CD4-positive, alpha-beta T cell treated with Interleukin-2 at 100 ng/mL for 4 hours (primary cell): ENCODE results near the gene SEC24C.
"Not testable (repeated sequence)": the region's sequence is repeated elsewhere in the genome, so short reads cannot be mapped to it uniquely, and the experiment has no call there.

Source experiments
- DNase-seq: peaks from one replicate; pipeline ENCODE4 v3.0.0-alpha.2; 2020; ENCODE audit warnings: low spot score

Gene SEC24C

DNA sequence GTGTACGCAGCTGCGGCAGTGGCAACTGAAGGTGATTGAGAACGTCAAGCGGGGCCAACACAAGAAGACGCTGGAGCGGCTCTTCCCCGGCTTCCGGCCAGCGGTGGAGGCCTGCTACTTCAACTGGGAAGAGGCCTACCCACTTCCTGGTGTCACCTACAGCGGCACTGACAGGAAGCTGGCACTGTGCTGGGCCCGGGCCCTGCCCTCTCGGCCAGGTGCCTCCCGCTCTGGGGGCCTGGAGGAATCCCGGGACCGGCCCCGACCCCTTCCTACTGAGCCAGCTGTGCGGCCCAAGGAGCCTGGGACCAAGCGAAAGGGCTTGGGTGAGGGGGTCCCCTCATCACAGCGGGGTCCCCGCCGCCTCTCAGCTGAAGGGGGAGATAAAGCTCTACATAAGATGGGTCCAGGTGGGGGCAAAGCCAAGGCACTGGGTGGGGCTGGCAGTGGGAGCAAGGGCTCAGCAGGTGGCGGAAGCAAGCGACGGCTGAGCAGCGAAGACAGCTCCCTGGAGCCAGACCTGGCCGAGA, 47.8 kb downstream of the SEC24C start:
- no peak for DNase-seq

DNA sequence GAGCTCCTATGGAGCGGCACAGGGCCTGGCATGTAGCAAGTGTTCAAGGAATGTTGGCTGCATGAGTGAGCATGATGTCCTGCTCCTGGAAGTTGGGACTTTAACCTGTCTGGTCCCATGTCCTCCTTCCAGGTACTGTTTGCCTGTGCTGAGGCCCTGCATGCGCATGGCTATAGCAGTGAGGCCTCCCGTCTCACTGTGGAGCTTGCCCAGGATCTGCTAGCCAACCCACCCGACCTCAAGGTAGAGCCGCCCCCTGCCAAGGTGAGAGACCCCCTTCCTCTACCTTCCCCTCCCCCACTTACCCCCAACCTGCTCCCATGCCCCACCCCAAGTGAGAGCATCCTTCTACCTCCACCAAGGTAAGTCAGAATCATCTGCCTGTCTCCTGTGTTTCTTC, 49.3 kb downstream of the SEC24C start:
- DNase-seq = no peak

DNA sequence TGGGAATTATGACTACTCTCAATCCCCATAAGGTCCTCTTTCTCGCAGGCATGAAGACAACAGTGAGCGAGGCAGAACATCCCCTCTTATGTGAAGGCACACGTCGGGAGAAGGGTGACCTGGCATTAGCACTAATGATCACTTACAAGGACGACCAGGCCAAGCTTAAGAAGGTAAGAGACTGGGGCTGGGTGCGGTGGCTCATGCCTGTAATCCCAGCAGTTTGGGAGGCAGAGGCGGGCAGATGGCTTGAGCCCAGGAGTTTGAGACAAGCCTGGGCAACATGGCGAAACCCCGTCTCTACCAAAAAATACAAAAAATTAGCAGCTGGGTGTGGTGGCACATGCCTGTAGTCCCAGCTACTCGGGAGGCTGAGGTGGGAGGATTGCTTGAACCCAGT, 51.3 kb downstream of the SEC24C start:
- DNase-seq = not testable (repeated sequence)

DNA sequence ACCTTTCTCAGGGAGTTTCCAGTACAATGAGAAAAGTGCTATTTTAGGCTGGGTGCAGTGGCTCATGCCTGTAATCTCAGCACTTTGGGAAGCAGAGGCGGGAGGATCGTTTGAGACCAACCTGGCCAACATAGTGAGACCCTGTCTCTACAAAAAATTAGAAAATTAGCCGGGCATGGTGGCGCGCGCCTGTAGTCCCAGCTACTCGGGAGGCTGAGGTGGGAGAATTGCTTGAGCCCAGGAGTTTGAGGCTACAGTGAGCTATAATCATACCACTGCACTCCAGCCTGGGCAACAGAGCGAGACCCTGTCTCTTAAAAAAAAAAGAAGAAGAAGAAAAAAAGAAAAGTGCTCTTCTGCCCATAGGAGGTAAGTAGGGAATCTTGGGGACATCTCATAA, 51.9 kb downstream of the SEC24C start:
- DNase-seq = not testable (repeated sequence)

DNA sequence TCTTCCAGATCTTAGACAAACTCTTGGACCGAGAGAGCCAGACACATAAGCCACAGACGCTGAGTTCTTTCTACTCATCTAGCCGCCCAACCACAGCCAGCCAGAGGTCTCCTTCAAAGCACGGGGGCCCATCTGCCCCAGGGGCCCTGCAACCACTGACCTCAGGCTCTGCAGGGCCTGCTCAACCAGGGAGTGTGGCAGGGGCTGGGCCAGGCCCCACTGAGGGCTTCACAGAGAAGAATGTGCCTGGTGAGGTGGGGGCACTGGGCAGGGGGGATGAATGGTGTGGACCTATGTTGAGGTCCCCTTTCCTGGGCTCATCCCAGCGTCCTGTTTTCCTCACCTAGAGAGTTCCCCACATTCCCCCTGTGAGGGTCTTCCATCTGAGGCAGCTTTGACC, 52.6 kb downstream of the SEC24C start:
- DNase-seq = no peak

DNA sequence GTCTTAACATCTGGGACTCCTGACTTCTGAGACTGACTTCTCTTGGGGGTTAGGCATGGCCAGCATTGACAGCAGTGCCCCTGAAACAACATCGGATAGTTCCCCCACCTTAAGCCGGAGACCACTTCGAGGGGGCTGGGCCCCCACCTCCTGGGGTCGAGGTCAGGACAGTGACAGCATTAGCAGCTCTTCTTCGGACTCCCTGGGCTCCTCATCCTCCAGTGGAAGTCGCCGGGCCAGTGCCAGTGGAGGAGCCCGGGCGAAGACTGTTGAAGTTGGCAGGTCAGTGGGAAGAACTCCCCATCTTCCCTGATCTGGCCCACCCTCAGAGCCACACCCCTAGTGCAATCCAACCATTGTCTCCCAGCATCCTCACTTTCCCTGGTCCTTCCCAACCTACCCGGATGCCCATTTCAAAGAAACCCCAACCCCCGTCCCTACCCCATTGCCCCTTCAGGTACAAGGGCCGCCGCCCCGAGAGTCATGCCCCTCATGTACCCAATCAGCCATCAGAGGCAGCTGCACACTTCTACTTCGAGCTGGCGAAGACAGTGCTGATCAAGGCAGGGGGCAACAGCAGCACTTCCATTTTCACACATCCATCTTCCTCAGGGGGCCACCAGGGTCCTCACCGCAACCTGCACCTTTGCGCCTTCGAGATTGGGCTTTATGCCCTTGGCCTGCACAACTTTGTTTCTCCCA, 53.3 kb downstream of the SEC24C start:
- DNase-seq = no peak

DNA sequence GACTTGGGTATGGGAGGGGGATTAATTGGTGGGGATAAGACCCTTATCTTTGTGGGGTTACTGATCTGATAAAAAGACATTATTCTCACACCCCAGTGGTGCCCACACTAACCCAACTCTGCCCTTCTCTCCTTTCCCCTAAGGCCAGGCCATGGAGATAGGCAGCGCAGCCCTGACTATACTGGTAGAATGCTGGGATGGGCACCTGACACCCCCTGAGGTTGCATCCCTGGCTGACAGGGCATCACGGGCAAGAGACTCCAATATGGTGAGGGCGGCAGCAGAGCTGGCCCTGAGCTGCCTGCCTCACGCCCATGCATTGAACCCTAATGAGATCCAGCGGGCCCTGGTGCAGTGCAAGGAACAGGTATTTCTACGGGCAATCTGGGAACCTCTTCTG, 53.9 kb downstream of the SEC24C start:
- DNase-seq = no peak

DNA sequence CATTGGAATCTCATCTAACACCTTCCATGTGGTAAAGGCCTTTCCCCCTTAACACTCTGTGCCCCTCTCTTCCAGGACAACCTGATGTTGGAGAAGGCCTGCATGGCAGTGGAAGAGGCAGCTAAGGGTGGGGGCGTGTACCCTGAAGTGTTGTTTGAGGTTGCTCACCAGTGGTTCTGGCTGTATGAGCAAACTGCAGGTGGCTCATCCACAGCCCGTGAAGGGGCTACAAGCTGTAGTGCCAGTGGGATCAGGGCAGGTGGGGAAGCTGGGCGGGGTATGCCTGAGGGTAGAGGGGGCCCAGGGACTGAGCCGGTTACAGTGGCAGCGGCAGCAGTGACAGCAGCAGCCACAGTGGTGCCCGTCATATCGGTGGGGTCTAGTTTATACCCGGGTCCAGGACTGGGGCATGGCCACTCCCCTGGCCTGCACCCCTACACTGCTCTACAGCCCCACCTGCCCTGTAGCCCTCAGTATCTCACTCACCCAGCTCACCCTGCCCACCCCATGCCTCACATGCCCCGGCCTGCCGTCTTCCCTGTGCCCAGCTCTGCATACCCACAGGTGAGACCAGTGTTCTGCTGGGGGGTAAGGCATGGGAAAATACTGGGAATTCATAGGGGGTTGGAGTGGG, 54.9 kb downstream of the SEC24C start:
- DNase-seq = no peak

DNA sequence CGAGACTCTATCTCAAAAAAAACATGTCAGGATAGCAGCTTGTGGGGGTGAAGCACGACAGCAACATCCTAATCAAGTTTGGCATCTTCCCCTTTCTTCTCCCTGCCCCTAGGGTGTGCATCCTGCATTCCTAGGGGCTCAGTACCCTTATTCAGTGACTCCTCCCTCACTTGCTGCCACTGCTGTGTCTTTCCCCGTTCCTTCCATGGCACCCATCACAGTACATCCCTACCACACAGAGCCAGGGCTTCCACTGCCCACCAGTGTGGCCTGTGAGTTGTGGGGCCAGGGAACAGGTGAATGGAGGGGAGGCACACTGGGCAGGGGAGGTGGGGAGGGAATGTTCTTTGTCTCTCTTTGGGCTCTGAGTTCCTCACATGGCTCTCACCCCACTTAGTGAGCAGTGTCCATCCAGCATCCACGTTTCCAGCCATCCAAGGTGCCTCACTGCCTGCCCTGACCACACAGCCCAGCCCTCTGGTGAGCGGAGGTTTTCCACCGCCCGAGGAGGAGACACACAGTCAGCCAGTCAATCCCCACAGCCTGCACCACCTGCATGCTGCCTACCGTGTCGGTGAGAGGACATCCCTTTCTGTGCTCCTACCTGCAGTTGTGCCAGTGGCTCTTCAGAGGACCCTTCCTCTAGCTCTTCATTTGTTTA, 55.9 kb downstream of the SEC24C start:
- no peak for DNase-seq

DNA sequence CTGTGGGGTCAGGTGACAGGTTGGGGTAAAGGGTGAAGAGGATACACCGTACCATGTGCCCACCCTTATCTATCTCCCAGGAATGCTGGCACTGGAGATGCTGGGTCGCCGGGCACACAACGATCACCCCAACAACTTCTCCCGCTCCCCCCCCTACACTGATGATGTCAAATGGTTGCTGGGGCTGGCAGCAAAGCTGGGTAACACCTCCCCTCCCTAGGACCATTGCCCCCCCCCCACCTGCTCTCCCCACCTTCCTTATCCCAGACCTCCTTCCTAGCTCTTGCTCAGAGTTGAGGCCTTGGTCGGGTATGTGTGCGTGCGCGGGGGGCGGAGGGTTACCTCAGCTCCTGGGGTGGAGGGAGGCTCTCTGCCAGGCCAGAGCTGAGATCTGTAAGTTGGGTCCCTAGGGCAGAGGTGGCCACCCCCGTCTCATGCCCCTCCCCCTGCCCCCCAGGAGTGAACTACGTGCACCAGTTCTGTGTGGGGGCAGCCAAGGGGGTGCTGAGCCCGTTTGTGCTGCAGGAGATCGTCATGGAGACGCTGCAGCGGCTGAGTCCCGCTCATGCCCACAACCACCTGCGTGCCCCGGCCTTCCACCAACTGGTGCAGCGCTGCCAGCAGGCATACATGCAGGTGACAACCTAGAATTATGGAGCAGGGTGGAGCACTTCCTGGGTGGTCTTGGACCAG, 56.5 kb downstream of the SEC24C start:
- no peak for DNase-seq

DNA sequence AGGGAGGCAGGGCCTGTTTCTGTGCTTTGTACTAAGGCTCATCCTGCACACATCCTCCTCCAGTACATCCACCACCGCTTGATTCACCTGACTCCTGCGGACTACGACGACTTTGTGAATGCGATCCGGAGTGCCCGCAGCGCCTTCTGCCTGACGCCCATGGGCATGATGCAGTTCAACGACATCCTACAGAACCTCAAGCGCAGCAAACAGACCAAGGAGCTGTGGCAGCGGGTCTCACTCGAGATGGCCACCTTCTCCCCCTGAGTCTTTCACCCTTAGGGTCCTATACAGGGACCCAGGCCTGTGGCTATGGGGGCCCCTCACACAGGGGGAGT, 57.0 kb downstream of the SEC24C start:
- DNase-seq = no peak

DNA sequence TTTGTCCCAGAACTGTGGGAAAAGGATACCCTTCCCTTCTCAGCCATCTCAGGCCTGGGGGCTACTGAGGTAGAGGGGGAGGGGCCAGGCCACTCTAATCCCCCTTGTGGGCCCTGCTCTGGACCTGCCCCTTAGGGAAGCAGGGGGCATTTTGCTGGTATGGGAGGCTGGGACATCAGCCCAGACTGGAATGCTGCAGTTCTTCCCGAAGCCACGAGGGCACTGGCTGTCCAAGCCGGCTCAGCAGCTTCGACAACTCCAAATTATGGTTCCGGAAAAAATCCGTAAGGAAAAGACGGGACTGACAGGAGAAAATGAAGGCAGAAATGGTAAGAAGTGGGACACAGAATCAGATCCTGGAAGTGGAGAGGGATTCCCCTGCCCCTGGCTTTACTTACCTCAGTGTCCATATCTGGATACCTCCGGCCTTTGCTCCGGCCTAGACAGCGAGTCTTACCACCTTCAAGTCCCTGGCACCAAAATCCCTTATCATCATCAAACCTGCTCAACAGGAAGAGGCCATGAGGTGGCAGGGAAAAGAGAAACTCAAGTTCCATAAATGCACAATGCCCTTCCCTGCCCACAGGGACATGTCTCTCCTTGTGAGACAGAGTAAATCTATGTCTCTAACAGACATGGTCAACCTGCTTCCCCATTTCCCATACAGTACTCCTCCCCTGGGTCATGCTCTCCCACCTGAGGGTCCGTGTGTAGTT, 58.3 kb downstream of the SEC24C start:
- DNase-seq = no peak

DNA sequence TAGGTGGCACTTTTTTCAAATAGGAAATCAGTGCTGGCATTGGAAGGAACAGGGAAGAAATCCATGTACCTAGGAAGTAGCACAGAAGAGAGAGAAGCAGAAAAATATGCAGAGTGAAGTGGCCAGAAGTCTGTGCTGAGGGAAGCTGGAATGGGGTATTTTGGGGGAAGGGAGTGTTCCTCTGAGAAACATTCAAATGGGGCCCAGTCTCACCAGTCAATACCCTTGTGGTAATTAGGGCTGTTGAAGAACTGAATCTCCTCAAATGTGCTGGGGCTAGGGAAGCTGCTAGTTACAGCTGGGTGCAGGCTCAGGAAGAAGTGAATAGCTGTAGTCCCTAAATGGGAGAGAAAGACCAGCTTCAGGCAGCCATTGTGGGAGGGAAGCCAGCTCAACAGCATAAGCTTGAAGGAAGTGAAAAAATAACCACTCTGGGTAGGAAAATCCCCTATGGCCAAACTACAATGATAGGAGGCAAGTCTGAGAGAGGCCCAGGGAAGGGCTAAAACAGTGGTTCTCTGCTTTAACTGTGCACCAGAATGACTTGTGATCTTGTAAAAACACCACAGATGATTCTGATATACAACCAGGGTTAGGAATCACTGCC, 59.6 kb downstream of the SEC24C start:
- no peak for DNase-seq

DNA sequence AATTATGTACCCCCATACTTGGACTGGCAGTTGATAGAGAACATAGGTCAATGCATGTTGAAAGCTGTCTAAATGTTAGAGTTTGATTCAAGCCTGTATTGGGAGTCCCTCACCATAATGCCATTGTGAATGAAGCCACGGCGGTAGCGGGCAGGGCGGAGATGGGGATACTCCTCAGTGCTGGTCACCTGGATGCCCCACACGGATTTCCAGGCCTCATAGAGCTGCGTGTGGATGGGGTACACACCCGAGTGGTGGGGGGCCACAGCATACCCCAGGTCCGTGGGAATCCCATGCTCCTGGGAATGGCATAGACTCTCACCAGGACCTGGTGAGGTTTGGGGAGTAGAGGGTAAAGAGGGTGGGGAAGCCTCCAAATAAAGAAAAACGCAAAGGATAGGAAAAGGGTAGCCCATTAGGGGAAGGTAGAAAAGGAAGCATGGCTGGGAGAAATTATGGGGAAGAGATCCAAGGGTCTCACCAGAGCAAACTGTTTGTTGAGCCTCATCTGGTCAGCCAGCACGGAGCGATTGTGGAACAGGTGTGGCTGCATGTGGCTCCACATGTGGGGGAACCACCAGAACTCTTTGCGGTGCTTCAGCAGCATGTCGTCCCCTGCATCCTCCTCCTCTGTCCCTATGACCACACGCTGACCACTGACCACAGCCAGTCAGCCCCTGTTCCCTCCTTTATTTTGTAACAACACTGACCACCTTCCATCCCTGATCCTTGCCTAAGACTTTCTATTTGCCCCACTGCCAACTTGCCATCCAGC, 62.2 kb downstream of the SEC24C start:
- no peak for DNase-seq

DNA sequence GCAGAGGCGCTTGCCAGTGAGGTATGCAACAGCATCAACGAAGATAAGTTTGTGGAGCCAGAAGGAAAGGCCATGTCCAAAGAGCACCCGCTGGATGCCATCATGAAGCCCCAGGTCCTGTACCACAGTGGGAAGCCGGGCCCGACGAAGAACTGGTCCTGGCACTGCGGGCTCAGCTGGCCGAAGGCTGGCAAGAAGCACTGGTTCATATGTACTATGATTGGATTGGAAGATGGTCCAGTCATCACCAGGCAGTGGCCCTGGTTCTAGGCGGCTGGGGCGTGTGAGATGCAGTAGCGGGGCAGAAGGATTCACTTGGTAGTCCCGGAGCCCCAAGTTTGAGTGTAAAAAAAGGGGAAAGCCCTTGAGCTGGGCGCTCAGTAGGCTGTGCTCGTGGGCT, 63.3 kb downstream of the SEC24C start:
- DNase-seq = no peak

DNA sequence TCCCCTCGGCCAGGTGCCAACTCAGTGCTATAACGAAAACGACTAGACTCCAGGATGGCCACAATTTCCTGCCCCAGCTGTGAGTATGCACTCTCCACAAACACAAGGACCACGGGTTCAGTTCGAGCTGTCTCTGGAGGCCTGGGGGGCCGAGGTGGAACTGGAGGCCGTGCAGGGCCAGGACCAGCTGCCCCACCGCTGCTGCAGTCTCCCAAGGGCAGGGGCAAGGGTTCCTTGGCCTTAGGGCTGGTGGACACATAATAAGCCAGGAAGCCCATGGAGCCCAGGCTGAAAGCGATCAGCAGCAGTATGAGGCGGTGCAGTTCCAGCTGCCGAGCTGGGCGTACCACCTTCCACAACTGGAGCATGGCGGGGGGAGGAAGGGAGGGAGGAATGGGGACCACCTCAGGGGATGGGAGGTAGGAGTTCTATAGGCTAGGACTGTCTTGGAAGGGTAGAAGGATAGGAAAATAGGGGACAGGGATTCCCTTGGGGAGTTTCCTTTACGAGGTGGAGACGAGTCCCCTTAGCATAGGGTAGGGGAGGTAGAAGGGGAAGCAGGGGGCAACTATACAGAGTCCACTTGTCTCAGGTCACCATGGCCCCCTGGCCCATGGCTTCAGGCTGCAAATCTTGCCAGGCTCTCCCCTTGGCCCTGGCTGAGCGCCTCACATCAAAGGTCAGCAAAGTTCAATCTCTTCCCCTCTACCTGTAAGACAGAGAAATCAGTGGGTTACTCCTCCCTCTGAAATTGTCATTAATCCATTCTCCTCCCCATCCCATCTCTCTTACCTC, 64.0 kb downstream of the SEC24C start:
- DNase-seq = no peak

DNA sequence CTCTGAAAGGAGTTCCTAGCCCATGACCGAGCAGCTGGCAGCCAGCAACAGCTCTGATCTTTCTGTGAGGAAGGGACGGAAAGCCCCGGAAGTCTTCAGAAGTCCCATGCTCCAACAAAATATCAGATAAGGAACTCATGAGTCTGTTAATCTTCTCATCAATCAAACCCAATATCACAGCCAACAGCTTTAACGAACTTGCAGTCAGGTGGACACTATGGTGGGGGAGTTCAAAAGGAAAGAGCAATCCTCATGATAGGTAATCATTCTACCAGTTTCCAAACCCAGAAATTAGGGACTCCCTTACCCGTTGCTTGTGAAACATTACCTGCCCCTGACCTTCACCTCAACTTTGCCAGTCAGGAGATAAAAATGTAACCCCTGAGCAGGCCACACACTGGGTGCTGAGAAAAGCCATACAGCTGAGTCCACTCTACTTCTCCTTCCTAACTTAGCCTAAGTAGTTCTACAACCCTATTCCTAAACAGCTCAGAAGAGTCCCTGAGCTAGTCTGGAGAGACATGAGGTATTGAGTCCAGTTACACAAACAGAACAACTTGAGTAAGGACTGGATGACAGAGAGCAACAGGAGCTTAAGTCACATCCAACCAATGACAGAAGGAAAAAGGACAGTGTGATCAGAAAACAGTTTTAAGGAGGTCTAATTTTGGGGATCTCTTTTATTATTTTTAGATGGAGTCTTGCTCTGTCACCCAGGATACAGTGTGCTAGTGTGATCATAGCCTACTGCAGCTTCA, 65.1 kb downstream of the SEC24C start:
- DNase-seq = no peak

DNA sequence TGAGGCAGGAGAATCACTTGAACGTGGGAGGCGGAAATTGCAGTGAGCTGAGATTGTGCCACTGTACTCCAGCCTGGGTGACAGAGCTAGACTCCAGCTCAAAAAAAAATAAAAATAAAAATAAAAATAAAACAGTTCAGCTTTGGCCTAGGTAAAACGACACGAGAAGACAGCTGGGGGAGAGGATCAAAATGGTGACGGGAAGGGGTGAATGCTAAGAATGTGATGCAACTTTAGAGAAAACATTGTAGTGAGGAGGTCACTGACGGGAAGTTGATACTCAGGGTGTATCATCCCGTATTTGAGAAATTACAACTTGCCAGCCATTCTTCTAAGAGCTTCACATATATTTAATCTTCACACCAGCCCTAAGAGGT, 66.2 kb downstream of the SEC24C start:
- peak; percentile 16 for DNase-seq

DNA sequence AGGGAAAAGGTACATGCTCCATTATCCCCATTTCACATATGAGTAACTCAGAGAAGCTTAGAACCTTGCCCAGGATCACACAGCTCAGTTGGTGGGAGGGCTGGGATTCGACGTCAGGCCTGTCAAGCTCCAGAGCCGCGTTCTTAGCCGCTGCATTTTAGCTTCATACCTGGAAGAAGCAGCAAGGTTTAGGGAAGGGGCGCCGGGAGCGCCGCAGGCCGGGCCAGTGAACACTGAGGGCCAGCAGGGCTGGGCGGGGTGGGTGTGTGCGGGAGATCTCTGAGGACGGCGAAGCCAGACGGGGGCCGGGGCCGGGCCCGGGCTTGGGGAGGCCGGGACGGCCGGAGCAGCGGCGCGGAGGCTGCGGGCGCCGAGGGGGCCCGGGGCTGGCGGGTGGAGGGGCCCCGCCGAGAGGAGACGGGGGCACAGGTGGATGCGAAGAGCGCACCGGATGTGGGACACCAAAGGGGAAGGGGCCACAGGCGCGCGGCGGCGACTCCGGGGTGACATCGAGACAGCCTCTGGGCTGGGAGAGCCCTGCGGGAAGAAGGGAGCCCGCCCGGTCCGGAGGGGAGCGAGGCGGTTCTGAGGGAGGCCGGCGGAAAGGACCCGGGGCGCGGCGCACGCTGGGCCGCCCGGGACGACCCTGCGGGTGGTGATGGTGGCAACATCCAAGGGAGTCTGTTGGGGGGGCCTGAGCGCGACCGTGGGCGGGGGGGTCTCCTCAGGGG, 66.7 kb downstream of the SEC24C start:
- peak; percentile 52 for DNase-seq
